Keratinocyte (primary cell): ENCODE data around the gene SPPL2B.

Experiments used
- CTCF ChIP-seq, 3 experiments: IDR thresholded peaks in 1 of 3; conservative IDR thresholded peaks in 1 of 3; optimal IDR thresholded peaks in 1 of 3; 2 replicates in 2 of 3; 3 replicates in 1 of 3; pipeline versions ENCODE3 to v1.5.1; 2011; ENCODE audit warnings: low read length in 3 of 3, mild to moderate bottlenecking in 3 of 3, moderate library complexity in 2 of 3, control low read depth in 1 of 3, inconsistent platforms in 1 of 3; ENCODE audit not compliant: insufficient read depth in 2 of 3; ENCODE audit errors: extremely low read depth in 1 of 3
- EZH2 ChIP-seq: IDR thresholded peaks from one replicate; pipeline ENCODE4 v1.6.1; 2012; ENCODE audit warnings: inconsistent platforms, mild to moderate bottlenecking, low read length, moderate library complexity

- no peak for TF ChIP-seq EZH2
- TF ChIP-seq CTCF (optimal IDR thresholded peaks at IDR 0.05 in 1 of 3, IDR thresholded peaks at IDR 0.05 in 1 of 3, conservative IDR thresholded peaks at IDR 0.05 in 1 of 3; ENCODE audit: extremely low read depth in 1 of 3, insufficient read depth in 2 of 3, low read length in 3 of 3) = no peak
These were observed 36.9 kb downstream of the SPPL2B start for GRCh38 chr19:2365201-2365970.
